GM12878 (cell line): ENCODE measurements around the gene PDE11A. TPM values are rescaled to one million over a fixed set of nuclear protein-coding genes. Genes with fewer than 3 reads are reported as not detected.

ENCODE experiments used
- ATAC-seq: fragments of 200-7000 bp; cut with Tn5 transposase; 3 replicates; pipeline ENCODE4 v1.9.1; 2020; ENCODE audit warnings: mild to moderate bottlenecking, moderate library complexity
- BruUV-seq: library from RNA; stranded (reverse); fragments of 400-500 nt; replicated peaks from 2 replicates; lab custom pipeline; 2021; lab: Mats Ljungman, UMichigan
- CTCF ChIA-PET: fragments of 300-600 bp; sonication (Branson Sonifier 250); formaldehyde crosslinking; extraction: SDS; loops from one replicate; lab custom pipeline; 2021; ENCODE audit warnings: inconsistent platforms; lab: Yijun Ruan, JAX
- POLR2A ChIA-PET: fragments of 350-600 bp; formaldehyde crosslinking; extraction: SDS; loops from one replicate; lab custom pipeline; 2021; ENCODE audit warnings: inconsistent platforms; lab: Charles Lee
- RAD21 ChIA-PET: fragments of 300-600 bp; sonication (Branson Sonifier 250); formaldehyde crosslinking; loops from one replicate; lab custom pipeline; 2023; ENCODE audit warnings: antibody characterized with exemption; ENCODE audit not compliant: unreplicated experiment; lab: Charles Lee
- SMC1A ChIA-PET: fragments of 300-600 bp; sonication (Branson Sonifier 250); formaldehyde crosslinking; loops from one replicate; lab custom pipeline; 2023; ENCODE audit not compliant: unreplicated experiment, uncharacterized antibody; lab: Charles Lee
- DNase-seq: peaks from one replicate; pipeline ENCODE4 v3.0.0-alpha.2; 2011; ENCODE audit warnings: low read depth, low spot score
- FAIRE-seq: peaks from 3 replicates; lab custom pipeline; 2011; peaks lifted over from hg19 to GRCh38; lab: Jason Lieb, UNC
- H2AFZ ChIP-seq: 2 replicates; pipeline ENCODE4 v1.6.0; 2011; ENCODE audit warnings: low read depth, low read length, control low read depth; ENCODE audit not compliant: control insufficient read depth
- H3K27ac ChIP-seq: 2 replicates; pipeline ENCODE4 v1.5.1; 2011; ENCODE audit warnings: control low read depth; ENCODE audit not compliant: control insufficient read depth, insufficient read depth
- H3K27me3 ChIP-seq, 2 experiments: replicated peaks in 1 of 2; 2 replicates each; pipeline versions ENCODE4 v1.6.0 to v1.6.1; 2011; ENCODE audit warnings: low read length in 1 of 2; ENCODE audit not compliant: control insufficient read depth in 2 of 2, insufficient read depth in 2 of 2
- H3K36me3 ChIP-seq, 2 experiments: 2 replicates each; pipeline ENCODE4 v1.5.1; 2011; ENCODE audit warnings: low read length in 1 of 2; ENCODE audit not compliant: control insufficient read depth in 2 of 2, insufficient read depth in 2 of 2
- H3K4me1 ChIP-seq: 2 replicates; pipeline ENCODE4 v1.6.1; 2011; ENCODE audit warnings: mild to moderate bottlenecking, low read length, moderate library complexity, mixed read lengths; ENCODE audit not compliant: control insufficient read depth, insufficient read depth
- H3K4me2 ChIP-seq: 2 replicates; pipeline ENCODE4 v1.6.0; 2011; ENCODE audit warnings: control low read depth; ENCODE audit not compliant: control insufficient read depth, insufficient read depth
- H3K4me3 ChIP-seq: fragments of 200-600 bp; sonication (generic); 2 replicates; pipeline ENCODE4 v1.5.1; 2016
- H3K79me2 ChIP-seq: 2 replicates; pipeline ENCODE4 v1.6.0; 2011; ENCODE audit warnings: low read length; ENCODE audit not compliant: control insufficient read depth, insufficient read depth
- H3K9ac ChIP-seq: 2 replicates; pipeline ENCODE4 v1.8.0; 2011; ENCODE audit warnings: low read length, control low read depth, mixed read lengths; ENCODE audit not compliant: control insufficient read depth, insufficient read depth
- H3K9me3 ChIP-seq: replicated peaks from 3 replicates; pipeline ENCODE4 v1.5.1; 2011; ENCODE audit warnings: mild to moderate bottlenecking, low read length; ENCODE audit not compliant: control insufficient read depth, insufficient read depth
- H4K20me1 ChIP-seq: 2 replicates; pipeline ENCODE4 v1.6.0; 2011; ENCODE audit not compliant: control insufficient read depth, insufficient read depth
- ATF7 ChIP-seq: fragments of 450-650 bp; IDR thresholded peaks from 2 replicates; pipeline ENCODE4 v1.6.1; 2016; ENCODE audit warnings: low read depth, mild to moderate bottlenecking
- BCL11A ChIP-seq: IDR thresholded peaks from 2 replicates; pipeline ENCODE4 v1.6.1; 2011; ENCODE audit warnings: low read depth, low read length
- BMI1 ChIP-seq: fragments of 450-650 bp; IDR thresholded peaks from 2 replicates; pipeline ENCODE4 v1.6.1; 2016; ENCODE audit warnings: mild to moderate bottlenecking, moderate library complexity, borderline replicate concordance
- CTCF ChIP-seq, 3 experiments: IDR thresholded peaks in 2 of 3; conservative IDR thresholded peaks in 1 of 3; 2 replicates each; pipeline ENCODE4 v1.5.1; 2011; ENCODE audit warnings: low read depth in 3 of 3, low read length in 3 of 3, mild to moderate bottlenecking in 3 of 3, control low read depth in 2 of 3, moderate library complexity in 2 of 3, inconsistent platforms in 1 of 3, mixed read lengths in 1 of 3; ENCODE audit not compliant: control insufficient read depth in 2 of 3, insufficient read depth in 1 of 3; ENCODE audit errors: extremely low read depth in 1 of 3
- E2F4 ChIP-seq: IDR thresholded peaks from 2 replicates; pipeline ENCODE4 v1.6.1; 2012; ENCODE audit warnings: low read depth, low read length, improper control_type of control experiment
- HCFC1 ChIP-seq: fragments of 150-350 bp; IDR thresholded peaks from 2 replicates; pipeline ENCODE4 v1.6.1; 2014; ENCODE audit warnings: low read length
- HDGF ChIP-seq: fragments of 450-650 bp; IDR thresholded peaks from 2 replicates; pipeline ENCODE4 v1.6.1; 2016; ENCODE audit warnings: antibody characterized with exemption
- IRF4 ChIP-seq: IDR thresholded peaks from 2 replicates; pipeline ENCODE4 v1.6.1; 2011; ENCODE audit warnings: low read depth, low read length
- MXI1 ChIP-seq: fragments of 150-350 bp; IDR thresholded peaks from 2 replicates; pipeline ENCODE4 v1.6.1; 2011; ENCODE audit warnings: low read depth, mild to moderate bottlenecking, inconsistent platforms, low read length, improper control_type of control experiment
- NFYA ChIP-seq: IDR thresholded peaks from 2 replicates; pipeline ENCODE4 v1.6.1; 2011; ENCODE audit warnings: low read depth, mild to moderate bottlenecking, low read length, improper control_type of control experiment, borderline replicate concordance
- NFYB ChIP-seq: IDR thresholded peaks from 2 replicates; pipeline ENCODE4 v1.6.1; 2011; ENCODE audit warnings: low read depth, mild to moderate bottlenecking, low read length, improper control_type of control experiment, moderate library complexity; ENCODE audit not compliant: insufficient read depth
- PAX8 ChIP-seq: fragments of 450-650 bp; IDR thresholded peaks from 2 replicates; pipeline ENCODE4 v1.6.1; 2017; ENCODE audit warnings: mild to moderate bottlenecking, moderate library complexity
- RB1 ChIP-seq: fragments of 450-650 bp; formaldehyde crosslinking; IDR thresholded peaks from 2 replicates; pipeline ENCODE4 v1.6.1; 2017; ENCODE audit warnings: mild to moderate bottlenecking, borderline replicate concordance
- RBBP5 ChIP-seq: fragments of 200-600 bp; sonication (generic); conservative IDR thresholded peaks from 2 replicates; pipeline ENCODE4 v1.6.1; 2016
- RUNX3 ChIP-seq: IDR thresholded peaks from 2 replicates; pipeline ENCODE4 v1.6.1; 2012; ENCODE audit warnings: low read length, inconsistent platforms
- SMARCA5 ChIP-seq: fragments of 450-650 bp; IDR thresholded peaks from 2 replicates; pipeline ENCODE4 v1.6.1; 2017; ENCODE audit warnings: mild to moderate bottlenecking
- SP1 ChIP-seq: IDR thresholded peaks from one replicate; pipeline ENCODE4 v1.6.1; 2011; ENCODE audit warnings: low read depth, low read length
- SUPT20H ChIP-seq: IDR thresholded peaks from 2 replicates; pipeline ENCODE4 v1.6.1; 2011; ENCODE audit warnings: low read depth, mild to moderate bottlenecking, low read length, moderate library complexity, borderline replicate concordance; ENCODE audit not compliant: control insufficient read depth
- WRNIP1 ChIP-seq: IDR thresholded peaks from 2 replicates; pipeline ENCODE4 v1.6.1; 2011; ENCODE audit warnings: low read depth, low read length, improper control_type of control experiment, borderline replicate concordance
- WGBS: methylation state at CpG from one replicate; pipeline ENCODE4 v1.1.6; 2016; ENCODE audit warnings: low lambda C conversion rate; ENCODE audit not compliant: insufficient replicate concordance, insufficient coverage; ENCODE audit errors: missing lambda C conversion rate; 5-methylcytosine and 5-hydroxymethylcytosine counted together
- in situ Hi-C: fragments of 300-500 bp; cut with MboI; formaldehyde crosslinking; loops from 9 replicates; pipeline ENCODE4 v1.14.3; 2018; ENCODE audit warnings: mixed read lengths
- intact Hi-C: fragments of 100-400 bp; cut with micrococcal nuclease; formaldehyde crosslinking; loops from one replicate; pipeline ENCODE4 v1.14.2; 2022; ENCODE audit not compliant: unreplicated experiment
- polyA plus RNA-seq, 11 experiments: library from polyadenylated mRNA; depleted of rRNA in 4 of 11; unstranded in 6 of 11; stranded (reverse) in 5 of 11; fragments of >200 nt; fragmentation: Nextera tagmentation in 4 of 11; fragmentation: Illumina TruSeq in 1 of 11; extraction: Ambion mirVana in 4 of 11; extraction: Trizol in 1 of 11; gene quantifications; 1 replicate in 1 of 11; 2 replicates in 10 of 11; pipeline versions ENCODE4 v1.2.1 to v1.2.3, GENCODE V29; 2011 to 2016; ENCODE audit warnings: inconsistent platforms in 2 of 11, missing spikeins in 2 of 11, low read depth in 1 of 11
- total RNA-seq, 4 experiments: library from RNA; depleted of rRNA in 3 of 4; stranded (reverse); fragments of >200 nt in 3 of 4; fragmentation: Illumina TruSeq in 1 of 4; extraction: Trizol in 1 of 4; gene quantifications; 2 replicates each; pipeline versions ENCODE4 v1.2.1 to v1.2.3, GENCODE V29; 2013 to 2021

The PDE11A gene
- total and polyA plus RNA-seq, 10 of the 15 experiments (the other 5 are each of a cell fraction or from before 2014, with no cell fraction given), result 0.01 to 0.17 (median 0.06) TPM; not detected in 5

GRCh38 chr2:178076130-178076529, 3.6 kb upstream of the PDE11A start:
- Histone ChIP-seq H3K79me2 (no peaks in the 10 kb centered on the region), H3K36me3 (no peaks in the 10 kb centered on the region), H3K4me1 (no peaks in the 10 kb centered on the region), H2AFZ (no peak overlapping the region), H3K4me2 (no peak overlapping the region), H4K20me1 (no peaks in the 10 kb centered on the region), H3K27ac (no peak overlapping the region), H3K4me3 (no peak overlapping the region), H3K9ac (no peak overlapping the region), H3K9me3 (no peaks in the 10 kb centered on the region), H3K27me3 (peaks cover 7 to 16% of the 10 kb centered on the region in 2 experiments)
- no peak for TF ChIP-seq SP1
- no peak for TF ChIP-seq IRF4
- TF ChIP-seq SUPT20H, result no peak
- TF ChIP-seq MXI1, result no peak
- TF ChIP-seq SMARCA5, result no peak
- TF ChIP-seq RB1, result no peak
- TF ChIP-seq NFYB, result no peak
- ATAC-seq (no peak), FAIRE-seq (no peak), DNase-seq (no peak)
- ChIA-PET POLR2A (no interaction called here), RAD21 (no interaction called here), SMC1A (no interaction called here), CTCF (no interaction called here)
- no TSS peak for BruUV-seq
- in situ Hi-C loops, result no loop called here
- intact Hi-C loops, result no loop called here

GRCh38 chr2:178075006-178075326, 2.4 kb upstream of the PDE11A start:
- Histone ChIP-seq H2AFZ (no peak overlapping the region), H3K9me3 (no peaks in the 10 kb centered on the region), H3K27me3 (peaks cover 7 to 16% of the 10 kb centered on the region in 2 experiments), H3K4me2 (no peak overlapping the region), H3K4me1 (no peaks in the 10 kb centered on the region), H3K9ac (no peak overlapping the region), H3K79me2 (no peaks in the 10 kb centered on the region), H3K36me3 (no peaks in the 10 kb centered on the region), H3K4me3 (no peak overlapping the region), H4K20me1 (no peaks in the 10 kb centered on the region), H3K27ac (no peak overlapping the region)
- TF ChIP-seq WRNIP1 (no peak), RUNX3 (no peak), ATF7 (no peak), BMI1 (no peak), HCFC1 (no peak), BCL11A (no peak), E2F4 (no peak), NFYA (no peak), HDGF (no peak), PAX8 (no peak), RBBP5 (no peak), CTCF (IDR thresholded peaks at IDR 0.05 in 2 of 3, conservative IDR thresholded peaks at IDR 0.05 in 1 of 3; ENCODE audit: control insufficient read depth in 2 of 3, extremely low read depth in 1 of 3, insufficient read depth in 1 of 3, low read depth in 3 of 3, low read length in 3 of 3) (no peak)
- intact Hi-C loops, result no loop called here
- WGBS, result 45% methylated on average over 1 of the region's 1 CpG
- BruUV-seq, result no TSS peak
- ChIA-PET RAD21 (no interaction called here), SMC1A (no interaction called here), CTCF (no interaction called here), POLR2A (no interaction called here)
- FAIRE-seq (no peak), ATAC-seq (no peak), DNase-seq (no peak)
- in situ Hi-C loops, result no loop called here
